ENCODE data around the gene DNA2.

DNA2 gene

GRCh38 chr10:68364101-68364886 is 107.5 kb downstream of the DNA2 start:
- peak; percentile 7 for DNase-seq (ENCODE audit: low read depth)
